ENCODE results near the gene RIC8B. TPM values are rescaled to one million over a fixed set of nuclear protein-coding genes. Genes with fewer than 3 reads are reported as not detected.

RIC8B gene
- total and polyA plus RNA-seq, 2 of the 13 experiments (the other 11 are each of a cell fraction or from before 2014, with no cell fraction given) = 5.1 to 7.5 TPM

DNA sequence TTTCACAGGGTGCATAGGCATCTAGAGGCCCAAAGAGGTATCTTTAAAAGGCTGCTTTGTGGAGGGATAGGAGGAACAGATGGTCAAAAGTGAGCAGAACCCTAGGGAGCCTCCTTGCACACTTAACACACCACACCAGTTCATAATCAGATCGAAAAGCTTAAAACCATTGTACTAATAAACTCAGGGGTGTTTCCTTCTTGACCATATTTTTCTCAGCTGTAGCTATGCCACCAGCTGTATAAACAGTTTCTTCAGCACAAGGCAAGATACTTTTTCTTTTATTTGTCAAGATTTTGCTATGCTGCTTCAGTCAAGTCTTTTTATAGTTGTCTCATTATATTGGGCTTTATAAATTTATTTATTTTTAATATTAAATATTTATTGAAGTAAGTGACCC lies 88.7 kb downstream of the RIC8B start (continued):
- TF ChIP-seq SKI (IDR thresholded peaks at IDR 0.05; ENCODE audit: partially characterized antibody) (no peak), ZNF24 (IDR thresholded peaks at IDR 0.05) (no peak), TBX3 (IDR thresholded peaks at IDR 0.05; ENCODE audit: borderline replicate concordance) (no peak), BHLHE40 (IDR thresholded peaks at IDR 0.05; ENCODE audit: low read length) (no peak)
- TF ChIP-seq, protein P1, sequence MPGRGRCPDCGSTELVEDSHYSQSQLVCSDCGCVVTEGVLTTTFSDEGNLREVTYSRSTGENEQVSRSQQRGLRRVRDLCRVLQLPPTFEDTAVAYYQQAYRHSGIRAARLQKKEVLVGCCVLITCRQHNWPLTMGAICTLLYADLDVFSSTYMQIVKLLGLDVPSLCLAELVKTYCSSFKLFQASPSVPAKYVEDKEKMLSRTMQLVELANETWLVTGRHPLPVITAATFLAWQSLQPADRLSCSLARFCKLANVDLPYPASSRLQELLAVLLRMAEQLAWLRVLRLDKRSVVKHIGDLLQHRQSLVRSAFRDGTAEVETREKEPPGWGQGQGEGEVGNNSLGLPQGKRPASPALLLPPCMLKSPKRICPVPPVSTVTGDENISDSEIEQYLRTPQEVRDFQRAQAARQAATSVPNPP (CRISPR knock-in tag; IDR thresholded peaks at IDR 0.05) = no peak
- TF ChIP-seq, protein P2, sequence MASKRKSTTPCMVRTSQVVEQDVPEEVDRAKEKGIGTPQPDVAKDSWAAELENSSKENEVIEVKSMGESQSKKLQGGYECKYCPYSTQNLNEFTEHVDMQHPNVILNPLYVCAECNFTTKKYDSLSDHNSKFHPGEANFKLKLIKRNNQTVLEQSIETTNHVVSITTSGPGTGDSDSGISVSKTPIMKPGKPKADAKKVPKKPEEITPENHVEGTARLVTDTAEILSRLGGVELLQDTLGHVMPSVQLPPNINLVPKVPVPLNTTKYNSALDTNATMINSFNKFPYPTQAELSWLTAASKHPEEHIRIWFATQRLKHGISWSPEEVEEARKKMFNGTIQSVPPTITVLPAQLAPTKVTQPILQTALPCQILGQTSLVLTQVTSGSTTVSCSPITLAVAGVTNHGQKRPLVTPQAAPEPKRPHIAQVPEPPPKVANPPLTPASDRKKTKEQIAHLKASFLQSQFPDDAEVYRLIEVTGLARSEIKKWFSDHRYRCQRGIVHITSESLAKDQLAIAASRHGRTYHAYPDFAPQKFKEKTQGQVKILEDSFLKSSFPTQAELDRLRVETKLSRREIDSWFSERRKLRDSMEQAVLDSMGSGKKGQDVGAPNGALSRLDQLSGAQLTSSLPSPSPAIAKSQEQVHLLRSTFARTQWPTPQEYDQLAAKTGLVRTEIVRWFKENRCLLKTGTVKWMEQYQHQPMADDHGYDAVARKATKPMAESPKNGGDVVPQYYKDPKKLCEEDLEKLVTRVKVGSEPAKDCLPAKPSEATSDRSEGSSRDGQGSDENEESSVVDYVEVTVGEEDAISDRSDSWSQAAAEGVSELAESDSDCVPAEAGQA (IDR thresholded peaks at IDR 0.05; ENCODE audit: low read depth) = no peak
- TF ChIP-seq, protein P2 (CRISPR knock-in tag; IDR thresholded peaks at IDR 0.05; ENCODE audit: borderline replicate concordance) = no peak

Data from HepG2 (cell line).